Adrenal gland (tissue), 5 donors: ENCODE results near the gene NELL2.

Source experiments
- CTCF ChIP-seq, 6 experiments: fragments of 450-650 bp in 4 of 6; fragments of 200-600 bp in 2 of 6; sonication (generic) in 1 of 6; IDR thresholded peaks; 1 replicate in 5 of 6; 2 replicates in 1 of 6; pipeline versions ENCODE4 v1.5.1 to v1.8.0; 2016 to 2021; ENCODE audit warnings: antibody characterized with exemption in 6 of 6, mild to moderate bottlenecking in 2 of 6, moderate library complexity in 1 of 6
- POLR2A ChIP-seq, 2 donors: fragments of 450-650 bp; IDR thresholded peaks; one replicate each; pipeline ENCODE4 v1.6.1; 2017; ENCODE audit warnings: antibody characterized with exemption in 2 of 2, mild to moderate bottlenecking in 2 of 2, moderate library complexity in 1 of 2
- donor health status: DM: no; HTN: no; CAD: no.

DNA sequence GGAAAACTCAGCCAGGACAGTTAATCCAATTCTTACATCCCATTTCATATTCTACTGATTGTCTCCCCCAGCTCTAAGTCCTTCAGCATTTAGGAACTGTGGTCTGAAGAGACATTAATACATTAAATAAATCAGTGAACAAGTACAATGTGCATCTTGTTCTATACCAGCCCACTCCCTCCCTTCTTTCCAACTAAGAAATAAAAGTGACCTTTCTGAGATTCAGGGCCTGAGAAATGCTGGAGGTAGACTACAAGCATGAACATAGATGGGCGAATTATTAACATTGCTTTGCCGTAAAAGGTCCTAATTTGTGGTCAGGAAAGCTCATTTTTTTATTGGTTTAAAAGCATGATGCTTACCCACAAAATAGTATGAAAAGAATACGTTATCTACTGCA lies 113.1 kb downstream of the NELL2 start:
- TF ChIP-seq CTCF (IDR thresholded peaks at IDR 0.05) (no peak), POLR2A (IDR thresholded peaks at IDR 0.05) (no peak)
